GM23248 (cell line): ENCODE measurements around the gene KAZN. TPM values are rescaled to one million over a fixed set of nuclear protein-coding genes. Genes with fewer than 3 reads are reported as not detected.

Source experiments
- DNase-seq: peaks from one replicate; pipeline ENCODE4 v3.0.0-alpha.2; 2015
- H2AFZ ChIP-seq: fragments of 200-600 bp; sonication (generic); 2 replicates; pipeline ENCODE4 v1.6.1; 2016; ENCODE audit warnings: antibody characterized with exemption
- H3F3A ChIP-seq: fragments of 200-600 bp; sonication (generic); 2 replicates; pipeline ENCODE4 v1.6.1; 2016; ENCODE audit warnings: mild to moderate bottlenecking, antibody characterized with exemption, mixed run types; ENCODE audit not compliant: insufficient read depth
- H3K27ac ChIP-seq: fragments of 200-600 bp; sonication (generic); 2 replicates; pipeline ENCODE4 v1.5.1; 2016; ENCODE audit warnings: mild to moderate bottlenecking
- H3K27me3 ChIP-seq: fragments of 200-600 bp; sonication (generic); replicated peaks from 2 replicates; pipeline ENCODE4 v1.6.1; 2016; ENCODE audit warnings: mild to moderate bottlenecking; ENCODE audit not compliant: insufficient read depth
- H3K36me3 ChIP-seq: fragments of 200-600 bp; sonication (generic); 2 replicates; pipeline ENCODE4 v1.6.1; 2016; ENCODE audit warnings: low read depth, mild to moderate bottlenecking
- H3K4me1 ChIP-seq: fragments of 200-600 bp; sonication (generic); 2 replicates; pipeline ENCODE4 v1.6.1; 2016; ENCODE audit warnings: mild to moderate bottlenecking; ENCODE audit not compliant: insufficient read depth
- H3K4me2 ChIP-seq: fragments of 200-600 bp; sonication (generic); one replicate; pipeline ENCODE4 v1.6.1; 2016; ENCODE audit warnings: mild to moderate bottlenecking; ENCODE audit not compliant: unreplicated experiment
- H3K4me3 ChIP-seq: fragments of 200-600 bp; sonication (generic); 2 replicates; pipeline ENCODE4 v1.5.1; 2016; ENCODE audit warnings: mild to moderate bottlenecking
- H3K79me2 ChIP-seq: fragments of 200-600 bp; sonication (generic); 2 replicates; pipeline ENCODE4 v1.6.1; 2016; ENCODE audit warnings: mild to moderate bottlenecking; ENCODE audit not compliant: insufficient read depth
- H3K9ac ChIP-seq: fragments of 200-600 bp; sonication (generic); 2 replicates; pipeline ENCODE4 v1.6.1; 2016; ENCODE audit warnings: mild to moderate bottlenecking
- H3K9me2 ChIP-seq: fragments of 200-600 bp; sonication (generic); 2 replicates; pipeline ENCODE4 v1.6.1; 2016; ENCODE audit warnings: mixed run types, mild to moderate bottlenecking, moderate library complexity; ENCODE audit not compliant: insufficient read depth
- H3K9me3 ChIP-seq: fragments of 200-600 bp; sonication (generic); one replicate; pipeline ENCODE4 v1.6.1; 2017; ENCODE audit warnings: low read depth
- H4K20me1 ChIP-seq: fragments of 200-600 bp; sonication (generic); 2 replicates; pipeline ENCODE4 v1.6.0; 2016; ENCODE audit not compliant: insufficient read depth
- EZH2 ChIP-seq: fragments of 200-600 bp; sonication (generic); IDR thresholded peaks from 2 replicates; pipeline ENCODE4 v1.6.1; 2018; ENCODE audit warnings: antibody characterized with exemption, mild to moderate bottlenecking; ENCODE audit not compliant: insufficient read depth, poor library complexity, severe bottlenecking
- EZH2phosphoT487 ChIP-seq: fragments of 200-600 bp; sonication (generic); IDR thresholded peaks from 2 replicates; pipeline ENCODE4 v1.6.1; 2018; ENCODE audit warnings: antibody characterized with exemption, moderate library complexity, mild to moderate bottlenecking, low read depth; ENCODE audit not compliant: insufficient read depth
- whole genome bisulfite sequencing, 2 experiments: methylation state at CpG; one replicate each; pipeline ENCODE4 v1.1.6; 2015 to 2017; ENCODE audit warnings: low lambda C conversion rate in 2 of 2, low coverage in 1 of 2; ENCODE audit errors: missing lambda C conversion rate in 2 of 2; 5-methylcytosine and 5-hydroxymethylcytosine counted together
- in situ Hi-C: fragments of 300-500 bp; cut with MboI; formaldehyde crosslinking; loops from 2 replicates; pipeline ENCODE4 v1.15.0; 2020
- polyA plus RNA-seq: library from polyadenylated mRNA; unstranded; fragments of >200 nt; fragmentation: Nextera tagmentation; extraction: Ambion mirVana; gene quantifications from 2 replicates; pipeline ENCODE4 v1.2.1, GENCODE V29; 2016
- total RNA-seq: library from RNA; depleted of rRNA; stranded (reverse); fragments of >200 nt; shearing (Covaris generic); gene quantifications from 2 replicates; pipeline ENCODE4 v1.2.3, GENCODE V29; 2014

KAZN gene
- total and polyA plus RNA-seq, 2 experiments from 2014 or later, result 4.9 to 7.2 TPM

DNA sequence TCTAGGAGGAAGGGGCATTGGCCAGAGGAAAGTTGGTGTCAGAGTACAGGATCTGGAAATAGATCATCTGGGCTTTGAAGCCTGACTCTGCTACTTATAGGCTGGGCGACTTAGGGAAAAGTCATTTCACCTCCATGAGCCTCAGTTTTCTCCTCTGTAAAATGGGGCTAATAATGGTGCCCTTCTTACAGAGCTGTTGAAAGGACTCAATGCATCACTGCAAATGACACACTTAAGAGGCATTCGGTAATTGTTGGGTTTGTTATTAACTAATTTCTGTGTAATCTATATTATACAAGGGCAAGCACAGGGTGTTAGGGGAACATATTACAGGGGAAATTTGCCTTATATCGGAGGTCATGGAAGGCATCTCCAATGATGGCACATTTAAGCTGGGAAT lies 96.1 kb downstream of the KAZN start:
- no peak for TF ChIP-seq EZH2
- TF ChIP-seq EZH2phosphoT487, result no peak
- no peak overlapping the region for H3K4me3 ChIP-seq
- H3K4me2 ChIP-seq, result no peak overlapping the region
- no peak overlapping the region for H3K9ac ChIP-seq
- H3K27me3 ChIP-seq, result peaks cover 17% of the 10 kb centered on the region
- no peaks in the 10 kb centered on the region for H3K9me3 ChIP-seq
- H3K36me3 ChIP-seq, result no peaks in the 10 kb centered on the region
- H4K20me1 ChIP-seq, result no peaks in the 10 kb centered on the region
- H3K4me1 ChIP-seq, result no peaks in the 10 kb centered on the region
- H3K9me2 ChIP-seq, result no peaks in the 10 kb centered on the region
- in situ Hi-C loops, result no loop called here
- H3K27ac ChIP-seq, result no peak overlapping the region
- no peak for DNase-seq
- H3F3A ChIP-seq, result no peaks in the 10 kb centered on the region
- H2AFZ ChIP-seq, result no peak overlapping the region
- 74 to 79% methylated on average over 3 of the region's 3 CpGs for WGBS, 2 experiments
- no peaks in the 10 kb centered on the region for H3K79me2 ChIP-seq

DNA sequence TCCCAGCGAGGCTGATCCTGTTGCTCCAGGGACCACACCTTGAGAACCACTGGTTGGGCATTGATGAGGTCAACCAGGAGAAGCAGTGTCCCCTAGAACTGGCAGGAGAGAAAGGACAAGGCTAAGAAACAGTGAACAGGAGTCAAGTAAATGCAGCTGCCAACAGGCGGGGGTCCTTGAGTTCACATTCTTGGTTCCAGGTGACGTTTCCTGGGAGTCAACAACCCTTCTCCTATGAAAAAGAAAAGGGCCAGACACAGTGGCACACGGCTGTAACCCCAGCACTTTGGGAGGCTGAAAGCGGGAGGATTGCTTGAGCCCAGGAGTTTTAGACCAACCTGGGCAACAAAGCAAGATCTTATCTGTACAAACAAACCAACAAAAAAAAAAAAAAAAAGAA lies 98.3 kb downstream of the KAZN start:
- Histone ChIP-seq H3K27ac (no peak overlapping the region), H3K27me3 (peaks cover 17% of the 10 kb centered on the region), H2AFZ (no peak overlapping the region), H3K4me1 (no peaks in the 10 kb centered on the region), H4K20me1 (no peaks in the 10 kb centered on the region), H3K9me2 (no peaks in the 10 kb centered on the region), H3K4me3 (no peak overlapping the region), H3K9me3 (no peaks in the 10 kb centered on the region), H3K79me2 (no peaks in the 10 kb centered on the region), H3F3A (no peaks in the 10 kb centered on the region), H3K9ac (no peak overlapping the region), H3K36me3 (no peaks in the 10 kb centered on the region), H3K4me2 (no peak overlapping the region)
- WGBS, 2 experiments, result 66 to 68% methylated on average over 5 of the region's 5 CpGs
- DNase-seq, result no peak
- in situ Hi-C loops, result no loop called here
- TF ChIP-seq EZH2phosphoT487 (no peak), EZH2 (no peak)

DNA sequence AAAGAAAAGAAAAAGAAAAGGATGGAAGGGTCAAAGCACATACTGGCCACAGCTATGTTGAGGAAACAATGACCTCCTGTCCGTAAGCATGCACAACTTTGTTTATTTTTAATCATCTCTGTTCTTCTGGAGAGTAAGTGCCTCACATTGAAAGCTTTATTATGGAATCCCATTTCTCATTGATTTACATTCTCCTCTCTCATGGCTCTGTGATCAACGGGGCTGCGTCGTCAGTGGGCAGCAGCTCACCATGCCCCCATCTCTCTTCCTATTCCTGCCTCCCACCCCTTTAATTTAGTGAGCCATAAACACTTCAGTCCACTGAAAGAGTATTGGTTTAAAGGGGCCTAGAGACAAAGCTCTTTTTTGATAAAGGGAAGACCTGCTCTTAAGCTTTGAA lies 98.9 kb downstream of the KAZN start:
- in situ Hi-C loops, result no loop called here
- H3K4me2 ChIP-seq, result no peak overlapping the region

DNA sequence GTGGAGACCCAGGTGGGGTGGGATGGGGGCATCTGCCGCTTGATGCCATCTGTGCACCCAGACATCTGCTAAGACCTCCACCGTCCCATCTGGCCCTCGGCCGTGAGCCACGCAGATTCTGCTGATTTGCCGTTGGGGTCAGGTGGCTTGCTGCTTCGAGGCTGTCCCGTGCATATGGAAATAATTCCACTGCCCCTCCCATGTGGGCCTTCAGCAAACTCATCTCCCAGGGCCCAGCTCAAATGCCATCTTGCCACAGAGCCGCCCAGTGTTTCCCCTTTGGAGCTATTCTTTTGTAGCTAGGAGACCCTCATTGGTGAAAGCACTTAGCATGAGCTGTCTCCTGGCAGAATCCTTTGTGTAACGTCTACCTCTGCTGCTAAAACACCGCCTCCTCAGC lies 99.8 kb downstream of the KAZN start:
- H3F3A ChIP-seq, result no peaks in the 10 kb centered on the region
- H3K27ac ChIP-seq, result no peak overlapping the region
- H3K79me2 ChIP-seq, result no peaks in the 10 kb centered on the region
- H3K36me3 ChIP-seq, result no peaks in the 10 kb centered on the region
- no peaks in the 10 kb centered on the region for H3K9me2 ChIP-seq
- H3K4me1 ChIP-seq, result no peaks in the 10 kb centered on the region
- no peak overlapping the region for H3K9ac ChIP-seq
- no peaks in the 10 kb centered on the region for H4K20me1 ChIP-seq
- in situ Hi-C loops, result no loop called here
- H3K4me3 ChIP-seq, result no peak overlapping the region
- H3K9me3 ChIP-seq, result no peaks in the 10 kb centered on the region
- WGBS, 2 experiments, result 63 to 77% methylated on average over 9 to 11 of the region's 11 CpGs
- H3K4me2 ChIP-seq, result no peak overlapping the region
- no peak for DNase-seq
- no peak for TF ChIP-seq EZH2
- no peak for TF ChIP-seq EZH2phosphoT487
- H3K27me3 ChIP-seq, result peaks cover 17% of the 10 kb centered on the region
- H2AFZ ChIP-seq, result no peak overlapping the region

More for the DNA sequence above, 98.9 kb downstream of the KAZN start:
- Histone ChIP-seq H3K9me2 (no peaks in the 10 kb centered on the region), H3K27ac (no peak overlapping the region), H2AFZ (no peak overlapping the region), H3K36me3 (no peaks in the 10 kb centered on the region), H3F3A (no peaks in the 10 kb centered on the region), H3K27me3 (peaks cover 17% of the 10 kb centered on the region), H3K4me1 (no peaks in the 10 kb centered on the region), H4K20me1 (no peaks in the 10 kb centered on the region), H3K9ac (no peak overlapping the region), H3K4me3 (no peak overlapping the region), H3K9me3 (no peaks in the 10 kb centered on the region), H3K79me2 (no peaks in the 10 kb centered on the region)
- no peak for DNase-seq
- 68 to 77% methylated on average over 4 of the region's 4 CpGs for WGBS, 2 experiments
- TF ChIP-seq EZH2 (no peak), EZH2phosphoT487 (no peak)

DNA sequence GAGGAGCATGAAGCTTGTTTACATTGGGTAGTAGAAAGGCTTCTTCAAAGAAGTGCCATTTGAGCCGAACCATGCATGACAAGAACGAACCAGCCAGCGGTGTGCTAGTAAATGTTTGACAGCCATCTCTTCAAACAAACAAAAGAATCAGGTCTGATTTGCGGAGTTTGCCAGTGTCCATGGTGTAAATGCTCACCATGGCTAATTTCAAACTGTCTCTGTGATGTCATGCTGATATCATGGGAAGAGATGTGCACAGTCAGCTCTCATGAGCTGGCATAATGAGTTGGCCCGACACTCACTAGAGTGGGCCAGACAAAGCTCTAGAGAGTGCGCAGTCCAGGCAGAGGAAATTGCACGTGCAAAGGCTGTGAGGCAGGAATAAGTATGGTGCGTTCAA lies 101.1 kb downstream of the KAZN start:
- H3K27me3 ChIP-seq, result peaks cover 10% of the 10 kb centered on the region
- no peaks in the 10 kb centered on the region for H4K20me1 ChIP-seq
- 88 to 92% methylated on average over 8 of the region's 8 CpGs for WGBS, 2 experiments
- H3K4me2 ChIP-seq, result no peak overlapping the region
- no peaks in the 10 kb centered on the region for H3F3A ChIP-seq
- H3K9me3 ChIP-seq, result no peaks in the 10 kb centered on the region
- no peak overlapping the region for H2AFZ ChIP-seq
- TF ChIP-seq EZH2phosphoT487 (no peak), EZH2 (no peak)
- no peaks in the 10 kb centered on the region for H3K9me2 ChIP-seq
- no peak for DNase-seq
- no peaks in the 10 kb centered on the region for H3K79me2 ChIP-seq
- H3K36me3 ChIP-seq, result no peaks in the 10 kb centered on the region
- H3K4me1 ChIP-seq, result no peaks in the 10 kb centered on the region
- no peak overlapping the region for H3K9ac ChIP-seq
- in situ Hi-C loops, result no loop called here
- H3K27ac ChIP-seq, result no peak overlapping the region
- H3K4me3 ChIP-seq, result no peak overlapping the region
